Tibial artery (tissue), 4 donors: ENCODE measurements around the gene ATP2B2.

Experiments used
- DNase-seq, 2 donors: peaks; one replicate each; pipeline ENCODE4 v3.0.0-alpha.2; 2019
- H3K27ac ChIP-seq, 2 donors: fragments of 200-600 bp; sonication (generic) in 1 of 2; 1 replicate in 1 of 2; 2 replicates in 1 of 2; pipeline ENCODE4 v1.5.1; 2018 to 2019; ENCODE audit warnings: mild to moderate bottlenecking in 1 of 2
- H3K27me3 ChIP-seq, 2 donors: fragments of 200-600 bp; sonication (generic) in 1 of 2; one replicate each; pipeline versions ENCODE4 v1.5.1 to v1.6.0; 2016 to 2019
- H3K36me3 ChIP-seq, 3 donors: fragments of 200-600 bp; sonication (generic) in 2 of 3; one replicate each; pipeline ENCODE4 v1.5.1; 2016 to 2019; ENCODE audit warnings: mild to moderate bottlenecking in 2 of 3
- H3K4me1 ChIP-seq, 4 donors: fragments of 200-600 bp; sonication (generic) in 2 of 4; 1 replicate in 3 of 4; 2 replicates in 1 of 4; pipeline ENCODE4 v1.5.1; 2016 to 2019
- H3K4me3 ChIP-seq, 2 donors: fragments of 200-600 bp; sonication (generic) in 1 of 2; 1 replicate in 1 of 2; 2 replicates in 1 of 2; pipeline ENCODE4 v1.5.1; 2018 to 2019; ENCODE audit warnings: mild to moderate bottlenecking in 2 of 2
- H3K9me3 ChIP-seq, 3 donors: fragments of 200-600 bp; sonication (generic) in 1 of 3; one replicate each; pipeline ENCODE4 v1.5.1; 2016 to 2019
- CTCF ChIP-seq, 2 experiments: fragments of 200-600 bp in 1 of 2; fragments of 450-650 bp in 1 of 2; IDR thresholded peaks; one replicate each; pipeline ENCODE4 v1.5.1; 2017 to 2019; ENCODE audit warnings: antibody characterized with exemption in 2 of 2, mild to moderate bottlenecking in 1 of 2, moderate library complexity in 1 of 2
- intact Hi-C: fragments of 100-400 bp; cut with DNase I; formaldehyde crosslinking; loops from one replicate; pipeline ENCODE4 v1.15.0; 2023; ENCODE audit warnings: low total_unique reads

Gene ATP2B2

GRCh38 chr3:10287936-10288574, 217.3 kb downstream of the ATP2B2 start:
- TF ChIP-seq CTCF (IDR thresholded peaks at IDR 0.05), result no peak
- DNase-seq, result no peak
- Histone ChIP-seq H3K36me3 (peaks cover 3 to 89% (median 36%) of the 10 kb centered on the region in 3 donors), H3K4me1 (no peaks in the 10 kb centered on the region), H3K27me3 (no peaks in the 10 kb centered on the region), H3K27ac (no peak overlapping the region), H3K4me3 (no peak overlapping the region), H3K9me3 (no peaks in the 10 kb centered on the region)
- intact Hi-C loops, result no loop called here

- Histone ChIP-seq H3K4me3 (no peak overlapping the region), H3K27me3 (no peaks in the 10 kb centered on the region), H3K4me1 (no peaks in the 10 kb centered on the region), H3K27ac (no peak overlapping the region), H3K9me3 (no peaks in the 10 kb centered on the region), H3K36me3 (peaks cover 3 to 83% (median 37%) of the 10 kb centered on the region in 3 donors)
- intact Hi-C loops, result no loop called here
- peak; percentile 31 to 32 for TF ChIP-seq CTCF (IDR thresholded peaks at IDR 0.05)
- DNase-seq, result peak in 1 of 2 donors; percentile 49
Observed at GRCh38 chr3:10286596-10287295, 218.6 kb downstream of the ATP2B2 start.

GRCh38 chr3:10286133-10286524, 219.3 kb downstream of the ATP2B2 start:
- Histone ChIP-seq H3K9me3 (no peaks in the 10 kb centered on the region), H3K27me3 (no peaks in the 10 kb centered on the region), H3K4me1 (no peaks in the 10 kb centered on the region), H3K27ac (no peak overlapping the region), H3K4me3 (no peak overlapping the region), H3K36me3 (peaks cover 4 to 83% (median 33%) of the 10 kb centered on the region in 3 donors)
- no peak for TF ChIP-seq CTCF (IDR thresholded peaks at IDR 0.05)
- intact Hi-C loops, result no loop called here
- DNase-seq, result no peak

- Histone ChIP-seq H3K9me3 (no peaks in the 10 kb centered on the region), H3K4me1 (no peaks in the 10 kb centered on the region), H3K4me3 (no peak overlapping the region), H3K27me3 (no peaks in the 10 kb centered on the region), H3K36me3 (peaks cover 10 to 83% (median 39%) of the 10 kb centered on the region in 3 donors), H3K27ac (no peak overlapping the region)
- DNase-seq, result no peak
- intact Hi-C loops, result no loop called here
- TF ChIP-seq CTCF (IDR thresholded peaks at IDR 0.05), result no peak
Observed at GRCh38 chr3:10285272-10286132, 219.9 kb downstream of the ATP2B2 start.

- Histone ChIP-seq H3K9me3 (no peaks in the 10 kb centered on the region), H3K36me3 (peaks cover 20 to 83% (median 45%) of the 10 kb centered on the region in 3 donors), H3K4me3 (no peak overlapping the region), H3K27me3 (no peaks in the 10 kb centered on the region), H3K27ac (no peak overlapping the region), H3K4me1 (no peaks in the 10 kb centered on the region)
- TF ChIP-seq CTCF (IDR thresholded peaks at IDR 0.05), result no peak
- no peak for DNase-seq
- intact Hi-C loops, result no loop called here
Observed at GRCh38 chr3:10284496-10284895, 220.9 kb downstream of the ATP2B2 start.
